PC-3 (cell line): ENCODE data around the gene CLEC17A. TPM values are rescaled to one million over a fixed set of nuclear protein-coding genes. Genes with fewer than 3 reads are reported as not detected.
"Not testable (repeated sequence)": the region's sequence is repeated elsewhere in the genome, so short reads cannot be mapped to it uniquely, and the experiment has no call there.

Experiments
- ATAC-seq: fragments of 200-7000 bp; cut with Tn5 transposase; 2 replicates; pipeline ENCODE4 v1.9.1; 2020; ENCODE audit warnings: mild to moderate bottlenecking, moderate library complexity
- BruUV-seq: library from RNA; stranded (reverse); fragments of 400-500 nt; replicated peaks from 2 replicates; lab custom pipeline; 2021; lab: Mats Ljungman, UMichigan
- CTCF ChIA-PET: fragments of 300-600 bp; sonication (Branson Sonifier 250); formaldehyde crosslinking; loops from one replicate; lab custom pipeline; 2022; ENCODE audit warnings: antibody characterized with exemption; lab: Charles Lee
- POLR2A ChIA-PET: fragments of 300-600 bp; sonication (Branson Sonifier 250); formaldehyde crosslinking; loops from one replicate; lab custom pipeline; 2022; ENCODE audit warnings: antibody characterized with exemption; ENCODE audit not compliant: unreplicated experiment; lab: Charles Lee
- DNase-seq: peaks from one replicate; pipeline ENCODE4 v3.0.0-alpha.2; 2015
- H2AFZ ChIP-seq: fragments of 300-600 bp; sonication (generic); 2 replicates; pipeline ENCODE4 v1.6.0; 2016; ENCODE audit warnings: antibody characterized with exemption, low read length
- H3F3A ChIP-seq: fragments of 300-600 bp; sonication (generic); one replicate; pipeline ENCODE4 v1.6.0; 2017; ENCODE audit warnings: antibody characterized with exemption, low read length, control low read depth, mild to moderate bottlenecking; ENCODE audit not compliant: unreplicated experiment
- H3K27ac ChIP-seq: fragments of 300-600 bp; sonication (generic); 2 replicates; pipeline ENCODE4 v1.5.1; 2016; ENCODE audit warnings: mild to moderate bottlenecking, low read length
- H3K27me3 ChIP-seq: fragments of 300-600 bp; sonication (generic); 2 replicates; pipeline ENCODE4 v1.6.1; 2016; ENCODE audit warnings: low read length, mixed read lengths
- H3K36me3 ChIP-seq: fragments of 300-600 bp; sonication (generic); 2 replicates; pipeline ENCODE4 v1.6.1; 2016; ENCODE audit warnings: low read depth, mixed run types, low read length, mixed read lengths
- H3K4me1 ChIP-seq: fragments of 300-600 bp; sonication (generic); 2 replicates; pipeline ENCODE4 v1.5.1; 2016; ENCODE audit warnings: low read length; ENCODE audit not compliant: insufficient read depth
- H3K4me2 ChIP-seq: fragments of 300-600 bp; sonication (generic); 2 replicates; pipeline ENCODE4 v1.6.0; 2016; ENCODE audit warnings: low read length
- H3K4me3 ChIP-seq: fragments of 300-600 bp; sonication (generic); 2 replicates; pipeline ENCODE4 v1.5.1; 2016; ENCODE audit warnings: mild to moderate bottlenecking, low read length, mixed read lengths
- H3K79me2 ChIP-seq: fragments of 300-600 bp; sonication (generic); 2 replicates; pipeline ENCODE4 v1.6.1; 2017; ENCODE audit warnings: low read length, mixed read lengths
- H3K9ac ChIP-seq: fragments of 300-600 bp; sonication (generic); 2 replicates; pipeline ENCODE4 v1.6.0; 2016; ENCODE audit warnings: mild to moderate bottlenecking, low read length
- H3K9me2 ChIP-seq: fragments of 300-600 bp; sonication (generic); replicated peaks from 2 replicates; pipeline ENCODE4 v1.6.1; 2016; ENCODE audit warnings: mixed run types, low read length, mixed read lengths
- H3K9me3 ChIP-seq: fragments of 300-600 bp; sonication (generic); 2 replicates; pipeline ENCODE4 v1.6.1; 2016; ENCODE audit warnings: low read length, mixed read lengths
- H4K20me1 ChIP-seq: fragments of 300-600 bp; sonication (generic); 2 replicates; pipeline ENCODE4 v1.6.1; 2016; ENCODE audit warnings: low read length, mixed read lengths
- EZH2 ChIP-seq: fragments of 300-600 bp; sonication (generic); IDR thresholded peaks from one replicate; pipeline ENCODE4 v1.6.1; 2017; ENCODE audit warnings: antibody characterized with exemption, mild to moderate bottlenecking, low read length; ENCODE audit not compliant: unreplicated experiment
- EZH2phosphoT487 ChIP-seq: fragments of 300-600 bp; sonication (generic); IDR thresholded peaks from 2 replicates; pipeline ENCODE4 v1.6.1; 2018; ENCODE audit warnings: mild to moderate bottlenecking, antibody characterized with exemption, low read length, borderline replicate concordance
- intact Hi-C: fragments of 100-400 bp; cut with micrococcal nuclease; formaldehyde crosslinking; loops from 2 replicates; pipeline ENCODE4 v1.9.0; 2023
- total RNA-seq: library from RNA; depleted of rRNA; stranded (reverse); fragments of >200 nt; gene quantifications from 2 replicates; pipeline ENCODE4 v1.2.3, GENCODE V29; 2014
- TF ChIP-seq, protein P1 (sequence below): fragments of 300-600 bp; sonication (generic); conservative IDR thresholded peaks from 2 replicates; pipeline ENCODE4 v1.5.1; 2017; ENCODE audit warnings: antibody characterized with exemption, low read depth, mild to moderate bottlenecking, low read length

The CLEC17A gene
- total RNA-seq, 1 experiment from 2014 or later: not detected

DNA sequence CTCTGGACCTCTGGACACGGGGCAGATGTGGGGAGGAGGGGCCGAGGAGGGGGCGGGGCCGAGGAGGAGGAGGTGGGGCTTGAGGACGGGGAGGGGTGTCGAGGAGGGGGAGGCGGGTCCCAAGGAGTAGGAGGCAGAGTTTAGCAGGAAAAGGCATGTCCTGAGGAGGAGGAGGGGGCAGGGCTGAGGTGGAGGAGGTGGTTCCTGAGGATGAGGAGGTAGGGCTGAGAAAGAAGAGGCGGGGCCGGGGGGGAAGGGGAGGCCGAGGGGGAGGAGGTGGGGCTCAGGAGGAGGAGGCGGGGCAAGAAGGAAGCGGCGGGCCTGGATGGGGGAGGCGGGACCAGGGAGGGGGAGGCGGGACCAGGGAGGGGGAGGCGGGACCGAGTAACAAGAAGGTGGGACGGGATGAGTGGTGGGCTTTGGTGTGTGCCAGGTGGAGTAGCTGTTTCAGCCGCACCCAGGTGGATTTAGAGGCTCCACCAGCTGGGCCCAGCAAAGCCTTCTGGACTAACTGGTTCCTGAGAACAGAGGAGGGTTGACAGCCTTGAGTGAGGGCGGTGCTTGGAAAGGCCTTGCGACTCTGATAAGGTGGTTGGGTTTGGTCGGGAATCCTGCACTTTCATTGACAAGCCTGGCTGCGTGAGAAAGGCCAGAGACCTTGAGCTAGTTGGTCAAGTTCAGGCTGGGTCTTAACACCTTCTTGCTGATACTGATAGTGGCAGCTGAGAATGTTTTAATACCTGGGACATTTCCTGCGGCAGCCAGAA, 45.8 kb upstream of the CLEC17A start:
- intact Hi-C loops: no loop called here
- BruUV-seq: no TSS peak
- peak overlapping the region; percentile 37; the same call in 1 of the 2 replicates for H3K27ac ChIP-seq
- H3F3A ChIP-seq: no peaks in the 10 kb centered on the region
- peaks cover 10% of the 10 kb centered on the region; the same call in 1 of the 2 replicates for H4K20me1 ChIP-seq
- no peak for TF ChIP-seq EZH2phosphoT487
- no peak for TF ChIP-seq EZH2
- TF ChIP-seq, protein P1, sequence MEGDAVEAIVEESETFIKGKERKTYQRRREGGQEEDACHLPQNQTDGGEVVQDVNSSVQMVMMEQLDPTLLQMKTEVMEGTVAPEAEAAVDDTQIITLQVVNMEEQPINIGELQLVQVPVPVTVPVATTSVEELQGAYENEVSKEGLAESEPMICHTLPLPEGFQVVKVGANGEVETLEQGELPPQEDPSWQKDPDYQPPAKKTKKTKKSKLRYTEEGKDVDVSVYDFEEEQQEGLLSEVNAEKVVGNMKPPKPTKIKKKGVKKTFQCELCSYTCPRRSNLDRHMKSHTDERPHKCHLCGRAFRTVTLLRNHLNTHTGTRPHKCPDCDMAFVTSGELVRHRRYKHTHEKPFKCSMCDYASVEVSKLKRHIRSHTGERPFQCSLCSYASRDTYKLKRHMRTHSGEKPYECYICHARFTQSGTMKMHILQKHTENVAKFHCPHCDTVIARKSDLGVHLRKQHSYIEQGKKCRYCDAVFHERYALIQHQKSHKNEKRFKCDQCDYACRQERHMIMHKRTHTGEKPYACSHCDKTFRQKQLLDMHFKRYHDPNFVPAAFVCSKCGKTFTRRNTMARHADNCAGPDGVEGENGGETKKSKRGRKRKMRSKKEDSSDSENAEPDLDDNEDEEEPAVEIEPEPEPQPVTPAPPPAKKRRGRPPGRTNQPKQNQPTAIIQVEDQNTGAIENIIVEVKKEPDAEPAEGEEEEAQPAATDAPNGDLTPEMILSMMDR: no peak
- H3K9me2 ChIP-seq: no peaks in the 10 kb centered on the region
- DNase-seq (peak; percentile 88), ATAC-seq (peak; percentile 87)
- H3K9me3 ChIP-seq: no peaks in the 10 kb centered on the region
- no peaks in the 10 kb centered on the region for H3K27me3 ChIP-seq
- ChIA-PET CTCF (no interaction called here), POLR2A (no interaction called here)
- peaks cover 8% of the 10 kb centered on the region; the same call in 1 of the 2 replicates for H3K36me3 ChIP-seq
- H3K4me1 ChIP-seq: peaks cover 9% of the 10 kb centered on the region
- peaks cover 81% of the 10 kb centered on the region for H3K79me2 ChIP-seq
- H3K4me3 ChIP-seq: peak overlapping the region; percentile 56
- no peak overlapping the region for H3K9ac ChIP-seq
- H2AFZ ChIP-seq: peak overlapping the region; percentile 71; the same call in 1 of the 2 replicates
- peak overlapping the region; percentile 81 for H3K4me2 ChIP-seq

- H2AFZ ChIP-seq: no peak overlapping the region
- H3K9ac ChIP-seq: no peak overlapping the region
- H3F3A ChIP-seq: no peaks in the 10 kb centered on the region
- DNase-seq (no peak), ATAC-seq (no peak)
- H3K4me2 ChIP-seq: no peak overlapping the region
- CTCF ChIA-PET: no interaction called here
- H3K9me2 ChIP-seq: no peaks in the 10 kb centered on the region
- no peak overlapping the region for H3K4me3 ChIP-seq
- H3K27me3 ChIP-seq: no peaks in the 10 kb centered on the region
- no peaks in the 10 kb centered on the region for H3K9me3 ChIP-seq
- H3K79me2 ChIP-seq: peaks cover 83% of the 10 kb centered on the region
- H4K20me1 ChIP-seq: peaks cover 10% of the 10 kb centered on the region; the same call in 1 of the 2 replicates
- H3K27ac ChIP-seq: no peak overlapping the region
- H3K36me3 ChIP-seq: peaks cover 4% of the 10 kb centered on the region; the same call in 1 of the 2 replicates
- TF ChIP-seq EZH2: no peak
- TF ChIP-seq, protein P1: no peak
- no peak for TF ChIP-seq EZH2phosphoT487
- intact Hi-C loops: no loop called here
- peaks cover 9% of the 10 kb centered on the region for H3K4me1 ChIP-seq
- no TSS peak for BruUV-seq
- POLR2A ChIA-PET: no interaction called here
Measured at GRCh38 chr19:14540741-14541525, 42.0 kb upstream of the CLEC17A start.

DNA sequence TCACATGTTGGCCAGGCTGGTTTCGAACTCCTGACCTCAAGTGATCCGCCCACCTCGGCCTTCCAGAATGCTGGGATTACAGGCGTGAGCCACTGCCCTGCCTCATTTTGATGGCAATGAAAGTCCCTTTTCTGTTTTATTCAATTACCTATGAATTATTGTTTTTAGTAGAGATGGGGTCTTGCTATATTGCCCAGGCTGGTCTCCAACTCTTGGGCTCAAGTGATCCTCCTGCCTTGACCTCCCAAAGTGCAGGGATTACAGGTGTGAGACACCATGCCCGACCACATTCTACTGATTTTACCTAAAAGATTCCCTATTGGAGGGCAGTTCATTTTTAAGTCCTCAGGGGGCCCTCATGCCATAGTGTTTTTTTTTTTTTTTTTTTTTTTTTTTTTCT, 40.9 kb upstream of the CLEC17A start:
- H3K9ac ChIP-seq, intact Hi-C loops, DNase-seq, ATAC-seq, H3K9me3 ChIP-seq, H3K4me3 ChIP-seq, H2AFZ ChIP-seq, H3K36me3 ChIP-seq, CTCF ChIA-PET, H3K9me2 ChIP-seq, H3K27ac ChIP-seq, BruUV-seq, H3K4me1 ChIP-seq, H3K27me3 ChIP-seq, H4K20me1 ChIP-seq, H3F3A ChIP-seq, H3K4me2 ChIP-seq: not testable (repeated sequence)
- POLR2A ChIA-PET: interaction anchor here (0.5 kb wide), 1 partner anchor 1662 kb away, joined by 5 read pairs; no protein-coding TSS in a partner anchor
- H3K79me2 ChIP-seq: peaks cover 87% of the 10 kb centered on the region
